GM19240 (cell line): ENCODE data around the gene CFAP119.

ENCODE experiments used
- DNase-seq: peaks from one replicate; pipeline ENCODE4 v3.0.0; 2011; ENCODE audit warnings: low spot score; ENCODE audit not compliant: insufficient read length

Gene CFAP119

DNA sequence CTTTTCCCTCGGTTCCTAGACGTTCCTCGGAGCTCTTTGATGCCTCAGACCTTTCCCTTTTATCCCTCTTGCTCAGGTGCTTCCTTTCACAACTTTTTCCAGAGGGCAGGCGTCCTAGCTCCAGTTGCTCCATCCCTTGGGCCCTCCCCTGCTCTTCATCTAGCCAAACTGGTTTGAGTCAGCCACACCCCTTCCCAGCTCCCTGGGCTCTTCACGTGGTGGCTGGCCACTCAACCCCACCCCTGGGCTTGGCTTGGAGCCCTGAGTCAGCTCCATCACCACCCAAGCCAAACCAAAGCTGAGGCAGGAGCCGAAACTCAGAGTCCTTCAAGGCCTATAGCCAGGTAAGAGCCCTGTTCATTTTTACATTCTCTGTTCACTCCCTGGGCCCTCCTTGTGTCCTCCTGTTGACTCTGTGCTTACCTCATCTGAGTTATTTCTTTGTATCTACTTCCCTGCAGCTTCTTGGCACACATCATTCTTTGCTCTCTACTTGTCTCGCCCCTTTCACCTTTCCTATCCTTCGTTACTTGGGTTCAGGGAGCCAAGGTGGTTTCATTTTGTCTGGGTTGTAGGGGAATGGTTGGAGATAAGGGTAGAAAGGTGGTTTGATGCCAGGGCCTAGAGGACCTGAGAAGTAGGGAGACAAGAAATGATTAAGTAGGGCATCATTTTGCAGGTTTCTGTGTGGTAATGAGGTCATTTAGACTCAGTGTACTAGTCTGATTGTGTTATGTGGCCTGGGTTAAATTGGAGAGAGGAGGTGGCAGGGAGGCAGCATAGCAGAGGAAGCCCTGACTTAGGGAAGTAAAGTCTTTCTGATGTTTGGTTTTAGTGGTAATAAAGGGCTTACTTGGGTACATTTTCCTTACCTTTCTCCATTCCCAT lies 21.3 kb downstream of the CFAP119 start:
- no peak for DNase-seq

DNA sequence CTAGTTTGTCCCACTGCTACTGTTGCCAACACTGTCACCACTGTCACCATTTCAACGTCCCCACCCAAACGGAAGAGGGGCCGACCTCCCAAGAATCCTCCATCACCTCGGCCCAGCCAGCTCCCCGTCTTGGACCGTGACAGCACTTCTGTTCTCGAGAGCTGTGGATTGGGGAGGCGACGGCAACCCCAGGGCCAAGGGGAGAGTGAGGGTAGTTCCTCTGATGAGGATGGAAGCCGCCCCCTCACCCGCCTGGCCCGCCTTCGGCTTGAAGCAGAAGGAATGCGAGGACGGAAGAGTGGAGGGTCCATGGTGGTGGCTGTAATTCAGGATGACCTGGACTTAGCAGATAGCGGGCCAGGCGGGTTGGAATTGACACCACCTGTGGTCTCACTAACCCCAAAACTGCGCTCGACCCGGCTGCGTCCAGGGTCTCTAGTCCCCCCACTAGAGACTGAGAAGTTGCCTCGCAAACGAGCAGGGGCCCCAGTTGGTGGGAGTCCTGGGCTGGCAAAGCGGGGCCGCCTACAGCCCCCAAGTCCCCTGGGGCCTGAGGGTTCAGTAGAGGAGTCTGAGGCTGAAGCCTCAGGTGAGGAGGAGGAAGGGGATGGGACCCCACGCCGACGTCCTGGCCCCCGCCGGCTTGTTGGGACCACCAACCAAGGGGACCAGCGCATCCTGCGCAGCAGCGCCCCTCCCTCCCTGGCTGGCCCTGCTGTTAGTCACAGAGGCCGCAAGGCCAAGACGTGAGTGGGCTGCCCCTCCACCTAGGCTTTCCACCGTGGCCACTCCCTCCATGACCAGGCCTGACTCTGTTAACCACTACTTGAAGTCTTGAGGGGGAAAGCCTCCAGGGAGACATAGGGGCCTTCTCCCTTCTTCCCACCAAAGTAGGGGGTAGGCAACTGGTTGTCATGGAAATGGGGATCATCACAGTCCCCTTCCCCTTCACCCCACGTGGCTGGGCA lies 22.6 kb downstream of the CFAP119 start:
- no peak for DNase-seq

DNA sequence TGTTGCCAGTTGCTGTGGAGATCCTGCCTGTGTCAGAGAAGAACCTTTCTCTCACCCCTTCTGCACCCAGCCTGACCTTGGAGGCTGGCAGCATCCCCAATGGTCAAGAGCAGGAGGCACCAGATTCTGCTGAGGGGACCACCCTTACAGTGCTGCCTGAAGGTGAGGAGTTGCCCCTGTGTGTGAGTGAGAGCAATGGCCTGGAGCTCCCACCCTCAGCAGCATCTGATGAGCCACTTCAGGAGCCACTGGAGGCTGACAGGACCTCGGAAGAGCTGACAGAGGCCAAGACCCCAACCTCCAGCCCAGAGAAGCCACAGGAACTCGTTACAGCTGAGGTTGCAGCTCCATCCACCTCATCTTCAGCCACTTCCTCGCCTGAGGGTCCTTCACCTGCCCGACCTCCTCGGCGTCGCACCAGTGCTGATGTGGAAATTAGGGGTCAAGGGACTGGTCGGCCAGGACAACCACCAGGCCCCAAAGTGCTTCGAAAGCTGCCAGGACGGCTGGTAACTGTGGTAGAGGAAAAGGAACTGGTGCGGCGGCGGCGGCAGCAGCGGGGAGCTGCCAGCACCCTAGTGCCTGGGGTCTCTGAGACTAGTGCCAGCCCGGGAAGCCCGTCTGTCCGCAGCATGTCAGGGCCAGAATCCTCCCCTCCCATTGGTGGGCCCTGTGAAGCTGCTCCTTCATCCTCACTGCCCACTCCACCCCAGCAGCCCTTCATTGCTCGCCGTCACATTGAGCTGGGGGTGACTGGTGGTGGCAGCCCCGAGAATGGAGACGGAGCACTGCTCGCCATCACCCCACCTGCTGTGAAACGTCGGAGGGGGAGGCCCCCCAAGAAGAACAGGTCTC lies 23.8 kb downstream of the CFAP119 start:
- DNase-seq, result no peak

DNA sequence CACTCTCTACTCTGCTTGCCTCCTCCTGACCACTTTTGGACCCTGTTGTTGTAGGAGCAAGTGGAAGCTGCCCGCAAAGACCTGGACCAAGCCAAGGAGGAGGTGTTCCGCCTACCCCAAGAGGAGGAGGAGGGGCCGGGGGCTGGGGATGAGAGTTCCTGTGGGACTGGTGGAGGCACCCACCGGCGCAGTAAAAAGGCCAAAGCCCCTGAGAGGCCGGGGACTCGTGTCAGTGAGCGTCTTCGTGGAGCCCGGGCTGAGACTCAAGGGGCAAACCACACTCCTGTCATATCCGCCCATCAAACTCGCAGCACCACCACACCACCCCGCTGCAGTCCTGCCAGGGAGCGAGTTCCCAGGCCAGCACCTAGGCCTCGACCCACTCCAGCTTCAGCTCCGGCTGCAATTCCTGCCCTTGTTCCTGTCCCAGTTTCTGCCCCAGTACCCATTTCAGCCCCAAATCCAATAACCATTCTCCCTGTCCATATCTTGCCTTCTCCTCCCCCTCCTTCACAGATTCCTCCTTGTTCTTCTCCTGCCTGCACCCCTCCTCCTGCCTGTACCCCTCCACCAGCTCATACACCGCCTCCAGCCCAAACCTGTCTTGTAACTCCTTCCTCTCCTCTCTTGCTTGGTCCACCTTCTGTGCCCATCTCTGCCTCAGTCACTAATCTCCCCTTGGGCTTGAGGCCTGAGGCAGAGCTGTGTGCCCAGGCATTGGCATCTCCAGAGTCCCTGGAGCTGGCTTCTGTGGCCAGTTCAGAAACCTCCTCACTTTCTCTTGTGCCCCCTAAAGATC lies 24.7 kb downstream of the CFAP119 start:
- DNase-seq, result no peak

DNA sequence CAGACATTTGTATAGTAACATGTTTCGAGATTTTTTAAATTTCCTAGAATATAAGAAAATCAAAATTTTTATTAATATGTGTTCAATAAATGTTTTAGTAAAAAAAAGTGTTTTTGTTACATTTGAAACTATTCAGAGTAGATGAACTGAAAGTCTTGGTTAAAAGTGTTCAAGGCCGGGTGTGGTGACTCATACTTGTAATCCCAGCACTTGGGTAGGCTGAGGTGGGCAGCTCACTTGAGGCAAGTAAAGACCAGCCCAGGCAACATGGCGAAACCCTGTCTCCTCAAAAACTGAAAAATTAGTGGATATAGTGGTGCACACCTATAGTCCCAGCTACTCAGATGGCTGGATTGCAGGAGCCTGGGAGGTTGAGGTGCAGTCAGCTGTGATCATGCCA lies 30.5 kb downstream of the CFAP119 start:
- DNase-seq, result no peak

DNA sequence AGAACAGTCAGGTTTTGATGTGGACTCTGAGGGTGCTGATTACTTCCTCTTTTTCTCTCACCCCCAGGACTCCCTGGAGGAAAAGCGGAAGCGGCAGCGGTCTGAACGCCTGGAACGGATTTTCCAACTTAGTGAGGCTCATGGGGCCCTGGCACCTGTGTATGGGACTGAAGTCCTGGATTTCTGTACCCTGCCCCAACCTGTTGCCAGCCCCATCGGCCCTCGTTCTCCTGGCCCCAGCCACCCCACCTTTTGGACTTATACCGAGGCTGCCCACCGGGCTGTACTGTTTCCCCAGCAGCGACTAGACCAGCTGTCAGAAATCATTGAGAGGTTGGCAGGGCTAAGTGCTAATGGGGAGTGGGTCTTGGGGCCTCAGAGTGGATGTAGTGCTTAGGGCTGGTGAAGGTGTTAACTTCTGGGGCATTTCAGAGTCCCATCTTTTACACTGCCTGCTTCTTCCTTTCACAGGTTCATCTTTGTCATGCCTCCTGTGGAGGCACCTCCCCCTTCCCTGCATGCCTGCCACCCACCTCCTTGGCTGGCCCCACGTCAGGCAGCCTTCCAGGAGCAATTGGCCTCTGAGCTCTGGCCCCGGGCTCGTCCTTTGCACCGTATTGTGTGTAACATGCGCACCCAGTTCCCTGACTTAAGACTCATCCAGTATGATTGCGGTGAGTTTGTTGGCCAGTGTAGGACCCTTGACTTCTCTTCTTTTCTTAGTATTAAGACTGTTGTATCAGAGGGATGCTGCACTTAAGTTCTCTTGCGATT lies 32.8 kb downstream of the CFAP119 start:
- no peak for DNase-seq

DNA sequence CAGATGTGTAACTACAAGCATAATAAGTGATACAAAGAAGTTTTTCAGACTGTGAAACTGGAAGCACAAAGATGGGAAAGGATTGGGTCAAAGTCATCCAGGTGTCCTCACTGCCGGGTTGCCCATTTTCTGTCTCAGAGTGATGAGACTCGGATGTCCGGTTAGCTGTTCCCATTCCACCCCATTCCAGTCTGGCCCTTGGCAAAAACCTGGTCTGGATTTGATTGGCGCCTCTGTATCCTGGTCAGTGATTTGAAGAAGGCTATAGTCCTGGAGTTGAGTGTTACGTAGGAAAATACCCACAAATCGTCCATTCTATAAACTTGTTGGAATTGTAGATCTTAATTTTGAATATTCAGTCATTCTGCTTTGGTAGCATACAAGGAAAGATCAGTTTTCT lies 33.5 kb downstream of the CFAP119 start:
- DNase-seq, result no peak

DNA sequence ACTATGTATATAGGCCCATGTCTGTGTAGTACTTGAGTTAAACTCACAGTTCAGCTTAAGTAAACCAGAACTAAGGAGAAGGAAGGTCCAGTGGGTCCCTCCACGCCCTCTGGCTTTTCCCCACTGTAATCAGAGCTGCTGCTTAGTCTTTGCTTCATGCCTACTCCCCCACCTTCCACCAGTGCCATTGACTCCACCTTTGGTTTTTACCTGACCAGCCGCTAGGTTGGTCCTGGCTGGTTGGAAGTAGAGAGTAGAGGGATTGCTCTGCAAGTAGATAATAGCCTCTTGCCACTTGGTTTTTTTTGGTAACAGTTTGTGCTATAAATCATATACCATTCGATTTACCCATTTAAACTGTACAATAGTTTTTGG lies 36.5 kb downstream of the CFAP119 start:
- DNase-seq, result no peak

DNA sequence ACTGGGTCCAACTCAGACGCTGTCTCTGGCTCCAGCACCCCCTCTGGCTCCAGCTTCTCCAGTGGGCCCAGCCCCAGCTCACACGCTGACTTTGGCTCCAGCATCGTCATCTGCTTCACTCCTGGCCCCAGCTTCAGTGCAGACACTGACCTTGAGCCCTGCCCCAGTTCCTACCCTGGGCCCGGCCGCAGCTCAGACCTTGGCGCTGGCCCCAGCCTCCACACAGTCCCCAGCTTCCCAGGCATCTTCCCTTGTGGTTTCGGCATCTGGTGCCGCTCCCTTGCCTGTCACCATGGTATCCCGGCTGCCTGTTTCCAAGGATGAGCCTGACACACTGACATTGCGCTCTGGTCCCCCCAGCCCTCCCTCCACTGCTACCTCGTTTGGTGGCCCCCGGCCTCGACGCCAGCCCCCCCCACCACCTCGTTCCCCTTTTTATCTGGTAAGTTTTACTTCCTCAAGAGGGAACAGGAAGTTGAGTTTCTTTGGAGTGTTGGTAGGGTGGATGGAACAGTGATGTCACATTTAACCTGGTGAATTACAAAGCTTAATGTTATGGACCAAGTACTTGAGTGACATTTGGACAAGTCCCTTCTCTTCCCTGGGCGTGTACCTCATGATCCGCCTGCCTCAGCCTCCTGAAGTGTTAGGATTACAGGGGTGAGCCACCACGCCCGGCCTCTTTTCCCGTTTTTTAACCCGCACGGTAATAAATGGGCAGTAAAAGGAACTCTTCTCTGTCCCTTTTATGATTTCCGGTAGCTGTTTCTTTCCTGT lies 37.0 kb downstream of the CFAP119 start:
- no peak for DNase-seq

DNA sequence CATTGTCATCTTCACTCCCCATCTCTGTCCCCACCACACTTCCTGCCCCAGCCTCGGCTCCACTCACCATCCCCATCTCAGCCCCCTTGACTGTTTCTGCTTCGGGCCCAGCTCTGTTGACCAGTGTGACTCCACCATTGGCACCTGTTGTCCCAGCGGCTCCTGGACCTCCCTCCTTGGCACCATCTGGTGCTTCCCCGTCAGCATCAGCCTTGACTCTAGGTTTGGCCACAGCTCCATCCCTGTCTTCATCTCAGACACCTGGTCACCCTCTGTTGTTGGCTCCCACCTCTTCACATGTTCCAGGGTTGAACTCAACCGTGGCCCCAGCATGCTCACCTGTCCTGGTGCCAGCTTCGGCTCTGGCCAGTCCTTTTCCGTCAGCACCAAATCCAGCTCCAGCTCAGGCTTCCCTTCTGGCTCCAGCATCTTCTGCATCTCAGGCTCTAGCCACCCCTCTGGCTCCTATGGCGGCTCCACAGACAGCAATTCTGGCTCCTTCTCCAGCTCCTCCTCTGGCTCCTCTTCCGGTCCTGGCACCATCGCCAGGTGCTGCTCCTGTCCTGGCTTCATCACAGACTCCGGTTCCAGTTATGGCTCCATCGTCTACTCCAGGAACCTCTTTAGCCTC lies 38.0 kb downstream of the CFAP119 start:
- no peak for DNase-seq

DNA sequence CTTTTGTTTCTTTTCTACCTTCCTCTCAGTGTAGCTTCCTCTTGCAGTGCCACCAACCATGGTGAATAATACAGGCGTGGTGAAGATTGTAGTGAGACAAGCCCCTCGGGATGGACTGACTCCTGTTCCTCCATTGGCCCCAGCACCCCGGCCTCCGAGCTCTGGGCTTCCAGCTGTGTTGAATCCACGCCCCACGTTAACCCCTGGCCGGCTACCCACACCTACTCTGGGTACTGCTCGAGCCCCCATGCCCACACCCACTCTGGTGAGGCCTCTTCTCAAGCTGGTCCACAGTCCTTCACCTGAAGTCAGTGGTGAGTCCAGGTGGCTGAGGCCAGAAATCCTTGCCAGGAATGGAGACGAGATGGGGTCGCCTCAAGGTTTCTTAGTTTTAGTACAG lies 38.9 kb downstream of the CFAP119 start:
- no peak for DNase-seq

DNA sequence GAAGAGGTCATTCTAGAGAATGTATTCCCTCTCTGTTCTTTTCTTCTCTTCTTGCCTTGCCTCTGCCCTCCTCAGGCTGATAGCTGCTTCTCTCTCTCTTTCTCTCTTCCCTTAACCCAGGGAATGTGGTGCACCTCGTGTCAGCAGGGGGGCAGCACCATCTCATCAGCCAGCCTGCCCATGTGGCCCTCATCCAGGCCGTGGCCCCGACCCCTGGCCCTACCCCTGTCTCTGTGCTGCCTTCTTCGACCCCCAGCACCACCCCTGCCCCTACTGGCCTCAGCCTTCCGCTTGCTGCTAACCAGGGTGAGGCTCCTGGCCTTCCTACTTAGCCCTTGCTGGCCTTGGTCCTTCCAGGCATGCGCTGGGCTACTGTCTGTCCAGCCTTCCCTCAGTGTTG lies 39.4 kb downstream of the CFAP119 start:
- no peak for DNase-seq

DNA sequence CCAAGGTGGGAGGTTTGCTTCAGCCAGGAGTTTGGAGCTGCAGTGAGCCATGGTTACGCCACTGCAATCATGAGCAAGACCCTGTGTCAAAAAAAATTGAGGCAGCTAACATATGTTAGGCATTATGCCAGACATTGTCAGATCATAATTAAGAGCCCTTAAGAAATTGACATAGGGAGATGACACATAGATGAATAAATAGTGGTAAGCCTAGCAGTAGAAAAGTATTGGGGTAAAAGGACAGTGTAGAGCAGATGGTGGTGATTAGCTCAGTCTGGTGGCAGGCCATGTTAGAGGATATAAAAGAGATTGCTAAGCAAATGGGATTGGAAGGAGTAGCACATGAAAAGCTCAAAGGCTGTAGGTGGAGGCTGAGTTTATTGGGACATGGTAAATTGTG lies 40.3 kb downstream of the CFAP119 start:
- DNase-seq, result no peak

DNA sequence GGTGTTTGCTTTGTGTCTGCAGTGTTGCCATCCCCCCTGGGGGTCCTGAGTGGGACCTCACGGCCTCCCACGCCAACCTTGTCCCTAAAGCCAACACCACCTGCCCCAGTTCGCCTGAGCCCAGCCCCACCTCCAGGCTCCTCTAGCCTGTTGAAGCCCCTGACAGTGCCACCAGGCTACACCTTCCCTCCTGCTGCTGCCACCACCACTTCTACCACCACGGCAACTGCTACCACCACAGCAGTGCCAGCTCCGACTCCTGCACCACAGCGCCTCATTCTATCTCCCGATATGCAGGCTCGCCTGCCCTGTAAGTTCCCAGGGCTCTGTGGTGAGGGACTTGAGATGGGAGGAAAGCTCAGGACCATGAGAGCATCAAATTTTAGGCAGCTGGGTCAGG lies 40.7 kb downstream of the CFAP119 start:
- DNase-seq, result no peak

DNA sequence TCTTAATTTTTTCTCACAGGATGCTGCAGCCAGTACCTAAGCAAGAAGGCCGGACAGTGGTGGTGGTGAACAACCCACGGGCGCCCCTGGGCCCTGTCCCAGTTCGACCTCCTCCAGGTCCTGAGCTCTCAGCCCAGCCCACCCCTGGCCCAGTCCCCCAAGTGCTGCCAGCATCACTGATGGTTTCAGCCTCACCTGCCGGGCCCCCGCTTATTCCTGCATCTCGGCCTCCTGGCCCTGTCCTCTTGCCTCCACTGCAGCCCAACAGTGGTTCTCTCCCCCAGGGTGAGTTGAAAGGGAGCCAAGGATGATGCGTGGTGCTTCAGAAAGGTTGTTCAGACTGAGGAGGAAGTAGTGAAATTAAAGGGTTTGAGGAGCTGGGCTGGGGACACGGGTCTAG lies 41.2 kb downstream of the CFAP119 start:
- no peak for DNase-seq

DNA sequence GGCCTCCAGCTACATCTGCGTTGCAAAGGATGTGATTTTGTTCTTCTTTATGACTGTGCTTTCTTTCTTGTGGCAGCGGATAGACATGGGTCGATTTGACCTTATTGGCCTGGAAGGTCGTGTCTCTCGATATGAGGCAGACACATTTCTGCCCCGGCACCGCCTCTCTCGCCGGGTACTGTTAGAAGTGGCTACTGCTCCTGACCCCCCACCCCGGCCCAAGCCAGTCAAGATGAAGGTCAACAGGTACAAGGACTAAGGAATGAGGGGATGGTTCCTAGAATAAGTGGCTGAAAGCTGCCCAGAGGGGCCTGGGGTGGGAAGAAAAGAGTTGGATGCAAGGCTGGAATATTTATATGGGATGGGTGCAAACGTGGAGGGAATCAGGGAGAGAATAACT lies 41.8 kb downstream of the CFAP119 start:
- DNase-seq, result no peak

DNA sequence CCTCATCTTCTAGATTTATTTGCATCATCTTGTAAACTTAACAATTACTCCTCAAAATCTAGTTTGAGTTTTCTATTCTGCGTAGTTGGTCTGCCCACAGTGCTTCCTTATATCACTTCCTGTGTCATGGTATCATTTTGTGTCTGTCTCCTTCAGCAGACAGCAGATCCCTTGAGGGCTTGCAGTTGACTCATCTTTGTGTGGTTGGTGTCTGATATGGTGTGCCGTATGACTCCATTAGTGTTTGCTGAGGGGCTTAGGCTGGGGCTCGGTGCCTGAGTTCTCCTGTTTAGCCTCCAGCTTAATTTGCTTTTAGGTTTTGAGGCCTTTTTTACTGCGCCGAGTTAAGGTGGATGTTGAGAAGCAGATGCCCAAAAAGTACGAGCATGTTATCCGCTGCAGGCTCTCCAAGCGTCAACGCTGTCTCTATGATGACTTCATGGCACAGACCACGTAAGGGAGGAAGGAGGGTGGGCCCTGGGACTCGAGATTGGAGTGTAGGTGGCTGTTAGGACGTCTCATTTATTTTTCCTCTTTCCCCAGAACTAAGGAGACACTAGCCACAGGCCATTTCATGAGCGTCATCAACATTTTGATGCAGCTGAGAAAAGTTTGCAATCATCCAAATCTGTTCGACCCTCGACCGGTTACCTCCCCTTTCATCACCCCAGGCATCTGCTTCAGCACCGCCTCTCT lies 46.0 kb downstream of the CFAP119 start:
- no peak for DNase-seq

DNA sequence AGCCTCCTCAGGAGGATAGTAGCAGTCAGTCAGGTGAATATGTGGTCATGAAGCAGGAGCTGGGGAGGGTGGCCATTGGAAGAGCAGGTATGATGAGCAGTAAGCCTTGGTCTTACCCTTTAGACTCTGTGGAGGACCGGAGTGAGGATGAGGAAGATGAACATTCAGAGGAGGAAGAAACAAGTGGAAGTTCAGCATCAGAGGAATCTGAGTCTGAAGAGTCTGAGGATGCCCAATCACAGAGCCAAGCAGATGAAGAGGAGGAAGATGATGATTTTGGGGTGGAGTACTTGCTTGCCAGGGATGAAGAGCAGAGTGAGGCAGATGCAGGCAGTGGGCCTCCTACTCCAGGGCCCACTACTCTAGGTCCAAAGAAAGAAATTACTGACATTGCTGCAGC lies 50.1 kb downstream of the CFAP119 start:
- no peak for DNase-seq
